ENCODE data around the gene PHLDA3. TPM values are rescaled to one million over a fixed set of nuclear protein-coding genes. Genes with fewer than 3 reads are reported as not detected.
A peak's percentile ranks its signal among the peaks of the same experiment; 100 is the strongest.

Gene PHLDA3
- total RNA-seq, 4 donors from 2014 or later: 7.4 to 91.8 (median 62.7) TPM

DNA sequence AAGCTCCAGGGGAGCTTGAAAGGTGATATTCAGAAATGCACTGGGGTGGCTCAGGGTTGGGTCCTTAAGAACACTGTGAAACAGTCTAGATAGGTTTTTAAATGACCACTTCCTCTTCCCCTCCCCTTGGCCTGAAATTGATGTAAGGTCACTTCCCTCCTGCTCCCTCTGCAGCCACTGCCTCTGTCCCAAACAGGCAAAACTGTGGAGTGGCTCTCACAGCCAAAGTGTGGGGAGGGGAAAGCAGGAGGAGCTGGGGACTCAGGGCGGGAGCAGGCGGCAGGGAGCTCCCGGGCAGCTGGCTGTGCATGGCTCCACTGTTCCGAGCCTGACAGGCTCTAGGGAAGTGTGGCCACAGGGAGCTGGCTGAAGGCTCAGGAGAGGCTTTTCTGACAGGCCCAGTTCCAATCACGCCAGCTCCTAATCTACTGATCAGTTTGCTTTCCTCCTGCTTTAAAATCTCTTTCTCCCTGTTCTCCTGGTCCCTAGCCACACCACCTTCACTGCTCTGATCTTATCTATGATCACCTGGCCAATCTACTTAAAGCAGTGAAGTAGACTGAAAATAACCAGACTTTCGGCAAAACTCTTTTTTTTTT, 43.1 kb upstream of the PHLDA3 start:
- H3K36me3 ChIP-seq: no peaks in the 10 kb centered on the region
- peak in 1 of 2 donors; percentile 43 for DNase-seq
- H3K27me3 ChIP-seq: no peaks in the 10 kb centered on the region
- TF ChIP-seq, protein P1, sequence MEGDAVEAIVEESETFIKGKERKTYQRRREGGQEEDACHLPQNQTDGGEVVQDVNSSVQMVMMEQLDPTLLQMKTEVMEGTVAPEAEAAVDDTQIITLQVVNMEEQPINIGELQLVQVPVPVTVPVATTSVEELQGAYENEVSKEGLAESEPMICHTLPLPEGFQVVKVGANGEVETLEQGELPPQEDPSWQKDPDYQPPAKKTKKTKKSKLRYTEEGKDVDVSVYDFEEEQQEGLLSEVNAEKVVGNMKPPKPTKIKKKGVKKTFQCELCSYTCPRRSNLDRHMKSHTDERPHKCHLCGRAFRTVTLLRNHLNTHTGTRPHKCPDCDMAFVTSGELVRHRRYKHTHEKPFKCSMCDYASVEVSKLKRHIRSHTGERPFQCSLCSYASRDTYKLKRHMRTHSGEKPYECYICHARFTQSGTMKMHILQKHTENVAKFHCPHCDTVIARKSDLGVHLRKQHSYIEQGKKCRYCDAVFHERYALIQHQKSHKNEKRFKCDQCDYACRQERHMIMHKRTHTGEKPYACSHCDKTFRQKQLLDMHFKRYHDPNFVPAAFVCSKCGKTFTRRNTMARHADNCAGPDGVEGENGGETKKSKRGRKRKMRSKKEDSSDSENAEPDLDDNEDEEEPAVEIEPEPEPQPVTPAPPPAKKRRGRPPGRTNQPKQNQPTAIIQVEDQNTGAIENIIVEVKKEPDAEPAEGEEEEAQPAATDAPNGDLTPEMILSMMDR (IDR thresholded peaks at IDR 0.05 in 4 of 5, conservative IDR thresholded peaks at IDR 0.05 in 1 of 5): no peak
- TF ChIP-seq POLR2A (IDR thresholded peaks at IDR 0.05): no peak
- peak overlapping the region; percentile 54 to 72 (median 68) for H3K27ac ChIP-seq
- no peak overlapping the region for H3K4me3 ChIP-seq
- in situ Hi-C loops (cut with MboI; ENCODE audit: low sequenced_read_pairs in 4 of 4): loop anchor here (5.0 to 10.0 kb wide), 2 partner anchors 65 to 67 kb away; no protein-coding TSS in a partner anchor
- ATAC-seq: peak; percentile 32 to 34
- intact Hi-C loops (cut with DNase I; ENCODE audit: low total_unique reads): no loop called here
- peaks cover 11 to 21% of the 10 kb centered on the region in 2 donors for H3K4me1 ChIP-seq
- no peaks in the 10 kb centered on the region for H3K9me3 ChIP-seq

DNA sequence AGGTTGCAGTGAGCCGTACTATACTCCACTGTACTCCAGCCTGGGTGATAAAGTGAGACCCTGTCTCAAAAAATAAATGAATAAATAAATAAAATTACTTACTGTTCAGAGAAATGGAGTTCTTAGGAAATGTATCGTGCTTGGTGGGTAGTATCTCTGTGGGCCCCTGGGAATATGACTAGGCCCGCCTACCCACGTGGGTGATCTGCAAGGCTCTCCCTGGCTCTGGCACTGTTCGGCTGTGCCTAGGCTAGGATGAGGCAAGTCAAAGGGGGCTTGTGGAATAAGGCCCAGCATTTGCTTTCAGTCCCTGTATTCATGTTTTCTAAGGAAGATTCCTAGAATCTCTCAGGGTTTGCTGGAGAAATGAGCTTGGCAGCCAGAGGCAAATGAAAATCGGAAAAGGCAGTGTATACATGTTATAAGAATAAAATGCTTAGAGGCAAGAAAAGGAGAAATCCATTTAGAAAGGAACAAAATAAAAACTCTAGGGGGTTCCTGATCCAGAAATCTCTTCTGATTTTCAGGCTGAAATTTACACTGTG, 42.5 kb upstream of the PHLDA3 start:
- ATAC-seq: no peak
- Histone ChIP-seq H3K27me3 (no peaks in the 10 kb centered on the region), H3K36me3 (no peaks in the 10 kb centered on the region), H3K27ac (peak overlapping the region; percentile 54 to 72 (median 68)), H3K9me3 (no peaks in the 10 kb centered on the region), H3K4me1 (peaks cover 11 to 23% of the 10 kb centered on the region in 2 donors), H3K4me3 (no peak overlapping the region)
- DNase-seq: no peak
- in situ Hi-C loops (cut with MboI; ENCODE audit: low sequenced_read_pairs in 4 of 4) (loop anchor here (5.0 to 10.0 kb wide), 2 partner anchors 64 to 67 kb away; no protein-coding TSS in a partner anchor), intact Hi-C loops (cut with DNase I; ENCODE audit: low total_unique reads) (no loop called here)
- no peak for TF ChIP-seq POLR2A (IDR thresholded peaks at IDR 0.05)
- TF ChIP-seq, protein P1 (IDR thresholded peaks at IDR 0.05 in 4 of 5, conservative IDR thresholded peaks at IDR 0.05 in 1 of 5): no peak

DNA sequence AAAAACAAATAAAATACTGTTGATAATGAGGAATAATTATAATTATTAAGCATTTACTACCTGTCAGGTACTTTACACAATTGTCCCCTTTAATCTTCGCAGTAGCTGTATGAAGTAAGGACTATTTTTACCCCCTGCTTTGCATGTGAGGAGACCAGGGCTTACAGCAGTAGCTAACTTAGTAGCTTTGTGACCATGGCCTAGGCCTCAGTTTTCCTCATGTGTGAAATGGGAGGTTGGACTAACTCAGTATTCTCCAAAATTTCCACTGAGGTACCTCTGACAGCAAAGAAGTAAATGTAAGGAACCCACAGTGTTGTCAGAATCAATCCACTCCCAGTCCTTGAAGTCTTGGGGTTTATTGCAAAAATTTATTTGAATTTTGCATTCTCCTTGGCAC, 41.7 kb upstream of the PHLDA3 start:
- TF ChIP-seq, protein P1 (IDR thresholded peaks at IDR 0.05 in 4 of 5, conservative IDR thresholded peaks at IDR 0.05 in 1 of 5): no peak
- TF ChIP-seq POLR2A (IDR thresholded peaks at IDR 0.05): no peak
- DNase-seq: no peak
- peak overlapping the region in 2 of 4 donors; percentile 71 to 72 for H3K27ac ChIP-seq
- ATAC-seq: no peak
- no peak overlapping the region for H3K4me3 ChIP-seq
- H3K36me3 ChIP-seq: no peaks in the 10 kb centered on the region
- in situ Hi-C loops (cut with MboI; ENCODE audit: low sequenced_read_pairs in 4 of 4): loop anchor here (5.0 to 10.0 kb wide), 2 partner anchors 63 to 66 kb away; no protein-coding TSS in a partner anchor
- no peaks in the 10 kb centered on the region for H3K9me3 ChIP-seq
- H3K27me3 ChIP-seq: no peaks in the 10 kb centered on the region
- peaks cover 18 to 25% of the 10 kb centered on the region in 2 donors for H3K4me1 ChIP-seq
- intact Hi-C loops (cut with DNase I; ENCODE audit: low total_unique reads): no loop called here

DNA sequence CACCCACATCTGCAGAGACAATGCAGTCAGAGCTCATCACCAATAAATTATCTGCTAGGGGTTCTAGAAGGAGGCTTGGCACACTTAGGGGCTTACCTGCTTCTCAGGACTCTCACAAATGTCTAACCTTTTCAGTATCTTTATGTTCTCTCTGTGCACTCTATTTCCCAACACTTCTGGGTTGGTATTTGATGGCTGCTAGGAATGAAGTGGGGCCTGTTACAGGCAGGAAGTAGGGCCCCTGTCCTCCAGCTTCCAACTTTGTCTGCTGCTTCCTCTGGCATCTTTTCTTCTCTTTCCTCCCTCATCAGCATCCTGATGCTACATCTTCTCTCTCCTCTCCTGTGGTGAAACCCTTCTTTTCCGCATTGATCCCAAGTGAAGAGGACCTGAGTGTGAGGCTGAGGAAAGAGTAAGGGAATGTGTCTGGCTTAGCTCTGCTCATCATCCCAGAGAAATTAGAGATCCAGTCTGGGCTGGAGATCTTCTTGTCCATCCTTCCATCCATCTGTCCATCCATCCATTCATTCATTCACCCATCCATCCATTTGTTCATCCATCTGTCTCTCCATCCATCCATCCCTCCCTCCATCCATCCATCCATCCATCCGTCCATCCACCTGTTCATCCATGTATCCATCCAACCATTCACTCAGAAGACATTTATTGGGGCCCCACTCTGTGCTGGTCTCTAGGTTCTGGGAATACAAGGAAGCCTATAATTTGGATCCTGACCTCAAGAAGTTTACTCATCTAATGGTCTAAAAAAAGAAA, 40.8 kb upstream of the PHLDA3 start:
- Histone ChIP-seq H3K27me3 (no peaks in the 10 kb centered on the region), H3K27ac (no peak overlapping the region), H3K4me1 (peaks cover 20 to 25% of the 10 kb centered on the region in 2 donors), H3K36me3 (no peaks in the 10 kb centered on the region), H3K4me3 (no peak overlapping the region), H3K9me3 (no peaks in the 10 kb centered on the region)
- TF ChIP-seq, protein P1 (IDR thresholded peaks at IDR 0.05 in 4 of 5, conservative IDR thresholded peaks at IDR 0.05 in 1 of 5): no peak
- no peak for TF ChIP-seq POLR2A (IDR thresholded peaks at IDR 0.05)
- ATAC-seq (no peak), DNase-seq (no peak)
- intact Hi-C loops (cut with DNase I; ENCODE audit: low total_unique reads) (no loop called here), in situ Hi-C loops (cut with MboI; ENCODE audit: low sequenced_read_pairs in 4 of 4) (loop anchor here (5.0 to 10.0 kb wide), 2 partner anchors 62 to 65 kb away; no protein-coding TSS in a partner anchor)
